GM12892 (cell line): Measurements from ENCODE around the gene TNNT2.

Experiments
- POLR2A ChIP-seq: IDR thresholded peaks from 2 replicates; pipeline ENCODE4 v1.6.1; 2011; ENCODE audit warnings: low read depth, low read length, control low read depth
- POLR2AphosphoS5 ChIP-seq: IDR thresholded peaks from 2 replicates; pipeline ENCODE4 v1.6.1; 2011; ENCODE audit warnings: low read depth, low read length, control low read depth
- TAF1 ChIP-seq: IDR thresholded peaks from 2 replicates; pipeline ENCODE4 v1.6.1; 2011; ENCODE audit warnings: low read depth, mild to moderate bottlenecking, control low read depth, low read length, borderline replicate concordance

DNA sequence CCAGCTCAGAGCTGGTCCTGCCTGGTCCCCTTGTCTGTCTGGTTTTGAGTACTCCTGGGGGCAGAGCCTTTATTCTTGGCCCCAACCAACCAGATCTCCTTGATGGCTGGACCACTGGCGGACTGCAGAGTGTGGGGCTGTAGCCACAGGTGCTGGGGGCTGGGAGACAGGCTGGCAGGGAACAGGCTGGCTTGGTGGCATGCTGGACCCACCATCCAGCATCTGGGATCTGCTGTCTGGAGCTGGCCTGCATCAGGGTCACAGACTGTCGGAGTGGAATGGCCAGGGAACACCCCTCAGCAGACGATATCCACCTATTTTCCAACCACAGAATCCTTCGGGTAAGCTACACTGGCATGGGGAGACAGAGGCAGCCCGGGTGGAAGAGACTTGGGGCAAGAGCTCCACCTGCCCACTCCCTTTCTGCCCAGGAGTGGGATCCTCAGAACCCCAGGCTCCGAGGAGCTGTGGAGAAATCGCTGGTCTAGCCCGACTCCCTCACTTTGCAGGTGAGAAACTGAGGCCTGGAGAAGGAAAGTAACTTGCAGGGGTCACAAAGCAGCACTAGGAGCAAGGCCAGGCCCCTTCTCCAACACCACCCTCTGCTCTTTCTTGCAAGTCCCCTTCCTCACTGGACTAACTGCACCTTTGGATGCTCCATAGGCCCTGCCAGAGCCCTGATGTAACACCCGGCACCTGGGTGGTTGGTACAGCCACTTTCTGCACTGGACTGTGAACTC is 40.6 kb downstream of the TNNT2 start:
- no peak for TF ChIP-seq POLR2AphosphoS5
- no peak for TF ChIP-seq POLR2A
- TF ChIP-seq TAF1: no peak
